Neural progenitor cell (in vitro differentiated cells): ENCODE measurements around the gene RAC2. TPM values are rescaled to one million over a fixed set of nuclear protein-coding genes. Genes with fewer than 3 reads are reported as not detected.

ENCODE experiments used
- DNase-seq: peaks from one replicate; pipeline ENCODE4 v3.0.0-alpha.2; 2016; ENCODE audit warnings: low spot score
- H2AFZ ChIP-seq: fragments of 200-600 bp; sonication (generic); replicated peaks from 2 replicates; pipeline ENCODE4 v1.6.1; 2016; ENCODE audit warnings: antibody characterized with exemption
- H3F3A ChIP-seq: fragments of 200-600 bp; sonication (generic); 2 replicates; pipeline ENCODE4 v1.6.1; 2016; ENCODE audit warnings: antibody characterized with exemption, low read depth
- H3K27ac ChIP-seq: fragments of 200-600 bp; sonication (generic); 2 replicates; pipeline ENCODE4 v1.5.1; 2016; ENCODE audit warnings: mild to moderate bottlenecking
- H3K27me3 ChIP-seq: fragments of 200-600 bp; sonication (generic); 2 replicates; pipeline ENCODE4 v1.6.1; 2016; ENCODE audit warnings: mild to moderate bottlenecking, moderate library complexity
- H3K36me3 ChIP-seq: fragments of 200-600 bp; sonication (generic); 2 replicates; pipeline ENCODE4 v1.5.1; 2016
- H3K4me1 ChIP-seq: fragments of 200-600 bp; sonication (generic); 2 replicates; pipeline ENCODE4 v1.6.1; 2016; ENCODE audit warnings: mixed run types
- H3K4me2 ChIP-seq: fragments of 200-600 bp; sonication (generic); 2 replicates; pipeline ENCODE4 v1.6.1; 2016
- H3K4me3 ChIP-seq: fragments of 200-600 bp; sonication (generic); 2 replicates; pipeline ENCODE4 v1.5.1; 2016
- H3K79me2 ChIP-seq: fragments of 200-600 bp; sonication (generic); 2 replicates; pipeline ENCODE4 v1.6.1; 2016; ENCODE audit warnings: low read depth
- H3K9ac ChIP-seq: fragments of 200-600 bp; sonication (generic); 2 replicates; pipeline ENCODE4 v1.6.1; 2016
- H3K9me3 ChIP-seq: fragments of 200-600 bp; sonication (generic); 2 replicates; pipeline ENCODE4 v1.5.1; 2016; ENCODE audit warnings: low read depth
- H4K20me1 ChIP-seq: fragments of 200-600 bp; sonication (generic); 2 replicates; pipeline ENCODE4 v1.6.1; 2016; ENCODE audit warnings: low read depth
- H3K27ac Mint-ChIP-seq: 3 replicates; pipeline ENCODE4 v1.8.0; 2021; ENCODE audit warnings: mixed read lengths
- H3K27me3 Mint-ChIP-seq: 2 replicates; pipeline ENCODE4 v1.8.0; 2022; ENCODE audit warnings: low read depth, mild to moderate bottlenecking, inconsistent platforms, moderate library complexity, mixed read lengths; ENCODE audit not compliant: insufficient read depth
- H3K36me3 Mint-ChIP-seq: 3 replicates; pipeline ENCODE4 v1.8.0; 2021; ENCODE audit warnings: mixed read lengths
- H3K4me1 Mint-ChIP-seq: 3 replicates; pipeline ENCODE4 v1.8.0; 2021; ENCODE audit warnings: mixed read lengths
- H3K4me3 Mint-ChIP-seq: 3 replicates; pipeline ENCODE4 v1.8.0; 2021; ENCODE audit warnings: mild to moderate bottlenecking, moderate library complexity, mixed read lengths
- H3K9me3 Mint-ChIP-seq: 3 replicates; pipeline ENCODE4 v1.8.0; 2020; ENCODE audit warnings: mixed read lengths
- CTCF ChIP-seq: fragments of 200-600 bp; sonication (generic); IDR thresholded peaks from 2 replicates; pipeline ENCODE4 v1.5.1; 2017; ENCODE audit warnings: antibody characterized with exemption, mild to moderate bottlenecking
- EZH2 ChIP-seq: fragments of 200-600 bp; sonication (generic); IDR thresholded peaks from 2 replicates; pipeline ENCODE4 v1.6.1; 2017; ENCODE audit warnings: antibody characterized with exemption, mild to moderate bottlenecking, moderate library complexity
- EZH2phosphoT487 ChIP-seq: fragments of 200-600 bp; sonication (generic); IDR thresholded peaks from 2 replicates; pipeline ENCODE4 v1.6.1; 2017; ENCODE audit warnings: antibody characterized with exemption
- total RNA-seq: library from RNA; depleted of rRNA; stranded (reverse); fragments of >200 nt; gene quantifications from 2 replicates; pipeline ENCODE4 v1.2.3, GENCODE V29; 2015; ENCODE audit warnings: low replicate concordance

The RAC2 gene
- total RNA-seq, 1 donor from 2014 or later: 1.7 TPM

- H3K27me3 ChIP-seq: no peaks in the 10 kb centered on the region
- H3K9me3 ChIP-seq: no peaks in the 10 kb centered on the region
- no peak overlapping the region for H2AFZ ChIP-seq
- H3K4me3 ChIP-seq: no peak overlapping the region
- no peaks in the 10 kb centered on the region for H3F3A ChIP-seq
- no peaks in the 10 kb centered on the region for H3K4me1 ChIP-seq
- no peak overlapping the region for H3K27ac ChIP-seq
- H3K36me3 Mint-ChIP-seq: no peaks in the 10 kb centered on the region
- no peaks in the 10 kb centered on the region for H3K36me3 ChIP-seq
- H3K4me2 ChIP-seq: no peak overlapping the region
- no peaks in the 10 kb centered on the region for H3K4me1 Mint-ChIP-seq
- TF ChIP-seq EZH2phosphoT487 (no peak), EZH2 (no peak), CTCF (no peak)
- no peak overlapping the region for H3K27ac Mint-ChIP-seq
- no peaks in the 10 kb centered on the region for H4K20me1 ChIP-seq
- peaks cover 22% of the 10 kb centered on the region for H3K27me3 Mint-ChIP-seq
- H3K9ac ChIP-seq: no peak overlapping the region
- DNase-seq: no peak
- no peaks in the 10 kb centered on the region for H3K9me3 Mint-ChIP-seq
- no peaks in the 10 kb centered on the region for H3K79me2 ChIP-seq
- H3K4me3 Mint-ChIP-seq: no peak overlapping the region
Measured at GRCh38 chr22:37223965-37224551, 20.0 kb downstream of the RAC2 start.

- no peak overlapping the region for H3K27ac Mint-ChIP-seq
- H3K36me3 Mint-ChIP-seq: no peaks in the 10 kb centered on the region
- H3K9me3 ChIP-seq: no peaks in the 10 kb centered on the region
- no peaks in the 10 kb centered on the region for H3K4me1 ChIP-seq
- no peak overlapping the region for H3K27ac ChIP-seq
- H3F3A ChIP-seq: no peaks in the 10 kb centered on the region
- DNase-seq: no peak
- H3K4me3 Mint-ChIP-seq: no peak overlapping the region
- no peak overlapping the region for H2AFZ ChIP-seq
- H3K27me3 ChIP-seq: no peaks in the 10 kb centered on the region
- H3K4me3 ChIP-seq: no peak overlapping the region
- H3K4me2 ChIP-seq: no peak overlapping the region
- no peaks in the 10 kb centered on the region for H3K9me3 Mint-ChIP-seq
- no peaks in the 10 kb centered on the region for H3K36me3 ChIP-seq
- H3K9ac ChIP-seq: no peak overlapping the region
- H3K79me2 ChIP-seq: no peaks in the 10 kb centered on the region
- TF ChIP-seq EZH2 (no peak), CTCF (no peak), EZH2phosphoT487 (no peak)
- H3K27me3 Mint-ChIP-seq: peaks cover 18% of the 10 kb centered on the region
- H3K4me1 Mint-ChIP-seq: no peaks in the 10 kb centered on the region
- H4K20me1 ChIP-seq: no peaks in the 10 kb centered on the region
Measured at GRCh38 chr22:37222440-37222971, 21.6 kb downstream of the RAC2 start.

- TF ChIP-seq EZH2 (no peak), CTCF (no peak), EZH2phosphoT487 (no peak)
- Histone ChIP-seq H3K9me3 (no peaks in the 10 kb centered on the region), H3K36me3 (no peaks in the 10 kb centered on the region), H3F3A (no peaks in the 10 kb centered on the region), H3K4me1 (no peaks in the 10 kb centered on the region), H3K79me2 (no peaks in the 10 kb centered on the region), H3K27ac (no peak overlapping the region), H3K4me2 (no peak overlapping the region), H4K20me1 (no peaks in the 10 kb centered on the region), H3K27me3 (no peaks in the 10 kb centered on the region), H2AFZ (no peak overlapping the region), H3K4me3 (no peak overlapping the region), H3K9ac (no peak overlapping the region)
- no peak overlapping the region for H3K4me3 Mint-ChIP-seq
- H3K9me3 Mint-ChIP-seq: no peaks in the 10 kb centered on the region
- no peak for DNase-seq
- H3K27ac Mint-ChIP-seq: no peak overlapping the region
- no peaks in the 10 kb centered on the region for H3K4me1 Mint-ChIP-seq
- H3K27me3 Mint-ChIP-seq: peaks cover 18% of the 10 kb centered on the region
- no peaks in the 10 kb centered on the region for H3K36me3 Mint-ChIP-seq
Measured at GRCh38 chr22:37221424-37222333, 22.4 kb downstream of the RAC2 start.
